GM19023 (cell line): ENCODE results near the gene PNN.

Experiments used
- ATAC-seq: cut with Tn5 transposase; IDR thresholded peaks from one replicate; pipeline ENCODE4 v1.9.1; 2021; ENCODE audit warnings: mild to moderate bottlenecking, moderate library complexity; ENCODE audit not compliant: unreplicated experiment

The PNN gene

GRCh38 chr14:39228509-39229221 lies 53.6 kb downstream of the PNN start:
- ATAC-seq = no peak

GRCh38 chr14:39229222-39229543 lies 54.1 kb downstream of the PNN start:
- no peak for ATAC-seq

- no peak for ATAC-seq
Measured at GRCh38 chr14:39229601-39230110, 54.6 kb downstream of the PNN start.

- ATAC-seq = no peak
Measured at GRCh38 chr14:39230416-39231035, 55.5 kb downstream of the PNN start.

GRCh38 chr14:39231751-39232553 lies 56.9 kb downstream of the PNN start:
- ATAC-seq = peak; percentile 88
